Mesodermal cell (in vitro differentiated cells): ENCODE results near the gene F3. TPM values are rescaled to one million over a fixed set of nuclear protein-coding genes. Genes with fewer than 3 reads are reported as not detected.
"Not testable (repeated sequence)": the region's sequence is repeated elsewhere in the genome, so short reads cannot be mapped to it uniquely, and the experiment has no call there.

Experiments
- H3K27ac ChIP-seq: 2 replicates; pipeline ENCODE4 v1.7.0; 2013; ENCODE audit warnings: mild to moderate bottlenecking, low read depth, low read length, moderate library complexity; ENCODE audit not compliant: severe bottlenecking
- H3K36me3 ChIP-seq: 2 replicates; pipeline ENCODE4 v1.7.1; 2013; ENCODE audit warnings: mild to moderate bottlenecking, low read length, moderate library complexity; ENCODE audit not compliant: control insufficient read depth, insufficient read depth
- H3K4me1 ChIP-seq: one replicate; pipeline ENCODE4 v1.7.1; 2013; ENCODE audit warnings: mild to moderate bottlenecking, low read length; ENCODE audit not compliant: insufficient read depth, control insufficient read depth, poor library complexity, severe bottlenecking
- H3K4me3 ChIP-seq: 2 replicates; pipeline ENCODE4 v1.7.0; 2013; ENCODE audit warnings: low read length, control low read depth, mild to moderate bottlenecking; ENCODE audit not compliant: insufficient read depth, poor library complexity, severe bottlenecking; ENCODE audit errors: extremely low read depth
- H3K9me3 ChIP-seq: 2 replicates; pipeline ENCODE4 v1.7.1; 2013; ENCODE audit warnings: mild to moderate bottlenecking, low read length, moderate library complexity; ENCODE audit not compliant: control insufficient read depth
- WGBS, 2 experiments: methylation state at CpG; one replicate each; pipeline ENCODE4 v1.1.5; 2013; ENCODE audit warnings: missing lambda C conversion rate in 2 of 2; ENCODE audit not compliant: insufficient coverage in 2 of 2; 5-methylcytosine and 5-hydroxymethylcytosine counted together
- polyA plus RNA-seq, 2 experiments: library from polyadenylated mRNA; stranded (reverse); fragments of 50-300 nt; gene quantifications; one replicate each; pipeline ENCODE4 v1.2.3, GENCODE V29; 2013

F3 gene
- polyA plus RNA-seq (2013, experiment 1 of 2) = 6.1 TPM
- 5.1 TPM for polyA plus RNA-seq (2013, experiment 2 of 2)

GRCh38 chr1:94541246-94542087, at the start of gene F3:
F3 (minus strand) TSS chr1:94541759; CDS start chr1:94541636, 123 bp downstream.
- peaks cover 23% of the 10 kb centered on the region for H3K4me1 ChIP-seq
- H3K9me3 ChIP-seq = no peaks in the 10 kb centered on the region
- H3K27ac ChIP-seq = peak within 1 kb of the TSS; percentile 67
- H3K36me3 ChIP-seq = peaks cover 5% of the 10 kb centered on the region
- peak within 1 kb of the TSS; percentile 73 for H3K4me3 ChIP-seq
- WGBS, 2 experiments = 0% methylated on average over 40 to 56 of the region's 94 CpGs

GRCh38 chr1:94590203-94591137, 48.9 kb upstream of the F3 start:
- H3K4me3 ChIP-seq = no peak overlapping the region
- 89 to 100% methylated on average over 1 of the region's 7 CpGs for WGBS, 2 experiments
- H3K27ac ChIP-seq = peak overlapping the region; percentile 20
- H3K4me1 ChIP-seq = peaks cover 26% of the 10 kb centered on the region
- no peaks in the 10 kb centered on the region for H3K9me3 ChIP-seq
- no peaks in the 10 kb centered on the region for H3K36me3 ChIP-seq

- Histone ChIP-seq H3K36me3 (no peaks in the 10 kb centered on the region), H3K4me3 (no peak overlapping the region), H3K4me1 (peaks cover 26% of the 10 kb centered on the region), H3K9me3 (no peaks in the 10 kb centered on the region), H3K27ac (no peak overlapping the region)
- 87 to 93% methylated on average over 2 to 4 of the region's 4 CpGs for WGBS, 2 experiments
Observed at GRCh38 chr1:94589728-94590127, 48.2 kb upstream of the F3 start.

GRCh38 chr1:94582565-94582964, 41.0 kb upstream of the F3 start:
- H3K4me1 ChIP-seq = peaks cover 10% of the 10 kb centered on the region
- 100% methylated on average over 2 of the region's 2 CpGs; no CpG with 5 or more reads in 1 of the 2 experiments for WGBS, 2 experiments
- peaks cover 14% of the 10 kb centered on the region for H3K9me3 ChIP-seq

GRCh38 chr1:94580367-94581115, 39.0 kb upstream of the F3 start:
- Histone ChIP-seq H3K4me1 (peaks cover 10% of the 10 kb centered on the region), H3K4me3 (no peak overlapping the region), H3K36me3 (no peaks in the 10 kb centered on the region), H3K9me3 (peaks cover 23% of the 10 kb centered on the region), H3K27ac (peak overlapping the region; percentile 76)
- WGBS, 2 experiments = 88 to 89% methylated on average over 7 of the region's 10 CpGs

More at GRCh38 chr1:94582565-94582964, 41.0 kb upstream of the F3 start:
- no peak overlapping the region for H3K27ac ChIP-seq
- H3K4me3 ChIP-seq = no peak overlapping the region
- H3K36me3 ChIP-seq = no peaks in the 10 kb centered on the region

GRCh38 chr1:94579876-94580294, 38.3 kb upstream of the F3 start:
- Histone ChIP-seq H3K4me3 (no peak overlapping the region), H3K9me3 (peaks cover 23% of the 10 kb centered on the region), H3K27ac (peak overlapping the region; percentile 76), H3K4me1 (peaks cover 10% of the 10 kb centered on the region), H3K36me3 (no peaks in the 10 kb centered on the region)
- WGBS, 2 experiments = 32 to 33% methylated on average over 2 of the region's 2 CpGs

- Histone ChIP-seq H3K27ac (no peak overlapping the region), H3K9me3 (peaks cover 23% of the 10 kb centered on the region), H3K4me3 (no peak overlapping the region), H3K36me3 (no peaks in the 10 kb centered on the region), H3K4me1 (peaks cover 10% of the 10 kb centered on the region)
- WGBS, 2 experiments = 100% methylated on average over 1 of the region's 2 CpGs
Observed at GRCh38 chr1:94578856-94579255, 37.3 kb upstream of the F3 start.

- H3K4me3 ChIP-seq, H3K27ac ChIP-seq, H3K36me3 ChIP-seq, H3K4me1 ChIP-seq: not testable (repeated sequence)
- peaks cover 17% of the 10 kb centered on the region for H3K9me3 ChIP-seq
Observed at GRCh38 chr1:94573917-94574316, 32.4 kb upstream of the F3 start.

- WGBS, 2 experiments = 100% methylated on average over 1 of the region's 1 CpG; no CpG with 5 or more reads in 1 of the 2 experiments
- Histone ChIP-seq H3K4me3 (no peak overlapping the region), H3K27ac (no peak overlapping the region), H3K36me3 (no peaks in the 10 kb centered on the region), H3K4me1 (no peaks in the 10 kb centered on the region), H3K9me3 (peaks cover 11% of the 10 kb centered on the region)
Observed at GRCh38 chr1:94572780-94573179, 31.2 kb upstream of the F3 start.

- H3K36me3 ChIP-seq, H3K9me3 ChIP-seq, H3K4me3 ChIP-seq, H3K27ac ChIP-seq, H3K4me1 ChIP-seq: not testable (repeated sequence)
- WGBS, 2 experiments = 93 to 97% methylated on average over 8 to 9 of the region's 9 CpGs
Observed at GRCh38 chr1:94570965-94571364, 29.4 kb upstream of the F3 start.
